GM23338 (cell line): ENCODE results near the gene CARD10.

Experiments used
- EZH2 ChIP-seq: fragments of 200-600 bp; sonication (generic); IDR thresholded peaks from one replicate; pipeline ENCODE4 v1.8.0; 2017; ENCODE audit warnings: antibody characterized with exemption, mild to moderate bottlenecking, low read depth; ENCODE audit not compliant: unreplicated experiment
- EZH2phosphoT487 ChIP-seq: fragments of 200-600 bp; sonication (generic); IDR thresholded peaks from one replicate; pipeline ENCODE4 v1.8.1; 2018; ENCODE audit warnings: antibody characterized with exemption; ENCODE audit not compliant: unreplicated experiment
- POLR2AphosphoS5 ChIP-seq: IDR thresholded peaks from 2 replicates; pipeline ENCODE4 v1.6.1; 2016; ENCODE audit warnings: antibody characterized with exemption, low read depth
- TF ChIP-seq, protein P1 (sequence below), 2 experiments: fragments of 200-600 bp in 1 of 2; sonication (generic) in 1 of 2; conservative IDR thresholded peaks; 2 replicates each; pipeline versions ENCODE4 v1.5.1 to v1.6.1; 2016 to 2017; ENCODE audit warnings: antibody characterized with exemption in 2 of 2, low read depth in 2 of 2, mild to moderate bottlenecking in 2 of 2, moderate library complexity in 1 of 2
- TF ChIP-seq, protein P2 (sequence below): IDR thresholded peaks from one replicate; pipeline ENCODE4 v1.6.1; 2018; ENCODE audit warnings: antibody characterized with exemption; ENCODE audit not compliant: unreplicated experiment
- TF ChIP-seq, protein P3 (sequence below): IDR thresholded peaks from 2 replicates; pipeline ENCODE4 v1.6.1; 2016; ENCODE audit warnings: antibody characterized with exemption

DNA sequence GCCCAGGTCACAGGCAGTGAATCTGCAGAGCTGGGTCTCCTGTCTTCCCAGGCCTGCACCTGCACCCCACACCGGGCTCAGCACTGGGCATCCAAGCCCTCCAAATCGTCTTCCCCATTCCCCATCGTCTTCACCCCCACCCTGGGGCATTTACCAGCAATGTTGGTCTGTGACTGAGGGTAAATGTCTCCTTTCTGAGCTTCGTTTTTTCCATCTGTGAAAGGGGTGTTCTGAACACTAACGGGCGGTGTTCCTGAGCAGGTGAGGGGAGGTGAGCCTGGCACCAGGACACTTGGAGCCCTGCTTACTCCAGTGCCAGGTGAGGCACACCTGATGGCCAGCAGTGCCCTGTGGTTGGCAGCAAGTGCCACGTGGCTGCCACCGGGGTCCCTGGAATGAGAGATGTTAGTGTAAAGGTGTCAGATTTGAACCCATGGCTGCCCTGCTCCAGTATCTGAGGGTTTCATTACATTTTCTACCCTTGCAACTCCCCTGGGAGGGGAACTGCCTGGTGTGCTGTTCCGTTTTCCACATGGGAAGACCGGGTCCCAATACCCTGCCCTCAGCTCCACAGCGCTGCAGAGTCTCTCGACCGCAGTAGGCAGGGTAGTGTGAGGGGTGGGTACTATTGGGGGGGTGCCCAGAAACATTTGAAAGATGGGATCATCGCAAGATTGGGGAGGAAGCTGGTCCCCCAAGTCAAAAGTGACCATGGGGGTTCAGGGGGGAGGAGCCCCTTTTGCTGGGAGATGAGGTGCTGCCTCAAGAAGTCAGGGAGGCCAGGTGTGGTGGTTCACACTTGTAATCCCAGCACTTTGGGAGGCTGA is 43.0 kb upstream of the CARD10 start:
- TF ChIP-seq, protein P1, sequence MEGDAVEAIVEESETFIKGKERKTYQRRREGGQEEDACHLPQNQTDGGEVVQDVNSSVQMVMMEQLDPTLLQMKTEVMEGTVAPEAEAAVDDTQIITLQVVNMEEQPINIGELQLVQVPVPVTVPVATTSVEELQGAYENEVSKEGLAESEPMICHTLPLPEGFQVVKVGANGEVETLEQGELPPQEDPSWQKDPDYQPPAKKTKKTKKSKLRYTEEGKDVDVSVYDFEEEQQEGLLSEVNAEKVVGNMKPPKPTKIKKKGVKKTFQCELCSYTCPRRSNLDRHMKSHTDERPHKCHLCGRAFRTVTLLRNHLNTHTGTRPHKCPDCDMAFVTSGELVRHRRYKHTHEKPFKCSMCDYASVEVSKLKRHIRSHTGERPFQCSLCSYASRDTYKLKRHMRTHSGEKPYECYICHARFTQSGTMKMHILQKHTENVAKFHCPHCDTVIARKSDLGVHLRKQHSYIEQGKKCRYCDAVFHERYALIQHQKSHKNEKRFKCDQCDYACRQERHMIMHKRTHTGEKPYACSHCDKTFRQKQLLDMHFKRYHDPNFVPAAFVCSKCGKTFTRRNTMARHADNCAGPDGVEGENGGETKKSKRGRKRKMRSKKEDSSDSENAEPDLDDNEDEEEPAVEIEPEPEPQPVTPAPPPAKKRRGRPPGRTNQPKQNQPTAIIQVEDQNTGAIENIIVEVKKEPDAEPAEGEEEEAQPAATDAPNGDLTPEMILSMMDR (conservative IDR thresholded peaks at IDR 0.05; ENCODE audit: low read depth in 2 of 2) = no peak
- no peak for TF ChIP-seq POLR2AphosphoS5
- no peak for TF ChIP-seq EZH2
- TF ChIP-seq, protein P2, sequence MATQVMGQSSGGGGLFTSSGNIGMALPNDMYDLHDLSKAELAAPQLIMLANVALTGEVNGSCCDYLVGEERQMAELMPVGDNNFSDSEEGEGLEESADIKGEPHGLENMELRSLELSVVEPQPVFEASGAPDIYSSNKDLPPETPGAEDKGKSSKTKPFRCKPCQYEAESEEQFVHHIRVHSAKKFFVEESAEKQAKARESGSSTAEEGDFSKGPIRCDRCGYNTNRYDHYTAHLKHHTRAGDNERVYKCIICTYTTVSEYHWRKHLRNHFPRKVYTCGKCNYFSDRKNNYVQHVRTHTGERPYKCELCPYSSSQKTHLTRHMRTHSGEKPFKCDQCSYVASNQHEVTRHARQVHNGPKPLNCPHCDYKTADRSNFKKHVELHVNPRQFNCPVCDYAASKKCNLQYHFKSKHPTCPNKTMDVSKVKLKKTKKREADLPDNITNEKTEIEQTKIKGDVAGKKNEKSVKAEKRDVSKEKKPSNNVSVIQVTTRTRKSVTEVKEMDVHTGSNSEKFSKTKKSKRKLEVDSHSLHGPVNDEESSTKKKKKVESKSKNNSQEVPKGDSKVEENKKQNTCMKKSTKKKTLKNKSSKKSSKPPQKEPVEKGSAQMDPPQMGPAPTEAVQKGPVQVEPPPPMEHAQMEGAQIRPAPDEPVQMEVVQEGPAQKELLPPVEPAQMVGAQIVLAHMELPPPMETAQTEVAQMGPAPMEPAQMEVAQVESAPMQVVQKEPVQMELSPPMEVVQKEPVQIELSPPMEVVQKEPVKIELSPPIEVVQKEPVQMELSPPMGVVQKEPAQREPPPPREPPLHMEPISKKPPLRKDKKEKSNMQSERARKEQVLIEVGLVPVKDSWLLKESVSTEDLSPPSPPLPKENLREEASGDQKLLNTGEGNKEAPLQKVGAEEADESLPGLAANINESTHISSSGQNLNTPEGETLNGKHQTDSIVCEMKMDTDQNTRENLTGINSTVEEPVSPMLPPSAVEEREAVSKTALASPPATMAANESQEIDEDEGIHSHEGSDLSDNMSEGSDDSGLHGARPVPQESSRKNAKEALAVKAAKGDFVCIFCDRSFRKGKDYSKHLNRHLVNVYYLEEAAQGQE = no peak
- TF ChIP-seq, protein P3, sequence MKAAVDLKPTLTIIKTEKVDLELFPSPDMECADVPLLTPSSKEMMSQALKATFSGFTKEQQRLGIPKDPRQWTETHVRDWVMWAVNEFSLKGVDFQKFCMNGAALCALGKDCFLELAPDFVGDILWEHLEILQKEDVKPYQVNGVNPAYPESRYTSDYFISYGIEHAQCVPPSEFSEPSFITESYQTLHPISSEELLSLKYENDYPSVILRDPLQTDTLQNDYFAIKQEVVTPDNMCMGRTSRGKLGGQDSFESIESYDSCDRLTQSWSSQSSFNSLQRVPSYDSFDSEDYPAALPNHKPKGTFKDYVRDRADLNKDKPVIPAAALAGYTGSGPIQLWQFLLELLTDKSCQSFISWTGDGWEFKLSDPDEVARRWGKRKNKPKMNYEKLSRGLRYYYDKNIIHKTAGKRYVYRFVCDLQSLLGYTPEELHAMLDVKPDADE = no peak
- no peak for TF ChIP-seq EZH2phosphoT487
